ENCODE results near the gene TET1.

GRCh38 chr10:68727146-68727545 is 167.0 kb downstream of the TET1 start:
- TF ChIP-seq, protein P1, sequence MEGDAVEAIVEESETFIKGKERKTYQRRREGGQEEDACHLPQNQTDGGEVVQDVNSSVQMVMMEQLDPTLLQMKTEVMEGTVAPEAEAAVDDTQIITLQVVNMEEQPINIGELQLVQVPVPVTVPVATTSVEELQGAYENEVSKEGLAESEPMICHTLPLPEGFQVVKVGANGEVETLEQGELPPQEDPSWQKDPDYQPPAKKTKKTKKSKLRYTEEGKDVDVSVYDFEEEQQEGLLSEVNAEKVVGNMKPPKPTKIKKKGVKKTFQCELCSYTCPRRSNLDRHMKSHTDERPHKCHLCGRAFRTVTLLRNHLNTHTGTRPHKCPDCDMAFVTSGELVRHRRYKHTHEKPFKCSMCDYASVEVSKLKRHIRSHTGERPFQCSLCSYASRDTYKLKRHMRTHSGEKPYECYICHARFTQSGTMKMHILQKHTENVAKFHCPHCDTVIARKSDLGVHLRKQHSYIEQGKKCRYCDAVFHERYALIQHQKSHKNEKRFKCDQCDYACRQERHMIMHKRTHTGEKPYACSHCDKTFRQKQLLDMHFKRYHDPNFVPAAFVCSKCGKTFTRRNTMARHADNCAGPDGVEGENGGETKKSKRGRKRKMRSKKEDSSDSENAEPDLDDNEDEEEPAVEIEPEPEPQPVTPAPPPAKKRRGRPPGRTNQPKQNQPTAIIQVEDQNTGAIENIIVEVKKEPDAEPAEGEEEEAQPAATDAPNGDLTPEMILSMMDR (IDR thresholded peaks at IDR 0.05 in 8 of 11, conservative IDR thresholded peaks at IDR 0.05 in 3 of 11): no peak
- TF ChIP-seq POLR2AphosphoS5 (IDR thresholded peaks at IDR 0.05) (no peak), POLR2A (IDR thresholded peaks at IDR 0.05) (no peak)
